HG03378 (cell line): ENCODE data around the gene CCDC57.

Experiments
- ATAC-seq: cut with Tn5 transposase; IDR thresholded peaks from one replicate; pipeline ENCODE4 v1.9.1; 2021; ENCODE audit warnings: mild to moderate bottlenecking, moderate library complexity; ENCODE audit not compliant: unreplicated experiment

CCDC57 gene

DNA sequence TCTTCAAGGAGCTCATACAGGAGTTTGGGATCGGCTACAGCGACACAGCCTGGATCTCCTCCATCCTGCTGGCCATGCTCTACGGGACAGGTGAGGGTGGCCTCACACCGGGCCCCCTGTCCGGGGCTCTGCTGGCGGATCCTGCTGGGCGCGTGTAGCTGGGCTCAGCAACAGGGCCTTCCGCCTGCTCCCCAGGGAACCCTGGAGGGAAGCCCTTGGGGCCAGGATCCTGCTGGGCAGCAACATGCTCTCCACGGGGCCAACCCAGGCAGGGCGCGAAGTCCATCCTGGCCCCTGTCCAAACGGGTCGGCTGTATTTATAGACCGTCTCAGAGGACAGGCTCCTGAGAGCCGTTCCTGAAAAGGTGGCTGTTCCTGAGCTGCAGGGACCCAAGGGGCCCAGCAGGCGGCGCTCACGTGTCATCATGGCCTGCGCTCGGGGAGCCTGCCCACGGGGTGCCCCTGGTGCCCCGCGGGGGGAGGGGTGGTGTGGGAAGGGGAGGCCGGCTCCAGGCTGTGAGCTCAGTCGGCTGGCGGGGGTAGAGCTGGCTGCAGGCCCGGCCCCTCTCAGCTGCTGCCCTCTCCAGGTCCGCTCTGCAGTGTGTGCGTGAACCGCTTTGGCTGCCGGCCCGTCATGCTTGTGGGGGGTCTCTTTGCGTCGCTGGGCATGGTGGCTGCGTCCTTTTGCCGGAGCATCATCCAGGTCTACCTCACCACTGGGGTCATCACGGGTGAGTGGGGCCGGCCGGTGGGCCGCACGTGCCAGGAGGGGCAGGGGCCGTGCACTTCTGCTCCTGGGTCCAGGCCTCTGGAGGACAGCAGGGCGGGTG, 23.7 kb upstream of the CCDC57 start:
- ATAC-seq = no peak

DNA sequence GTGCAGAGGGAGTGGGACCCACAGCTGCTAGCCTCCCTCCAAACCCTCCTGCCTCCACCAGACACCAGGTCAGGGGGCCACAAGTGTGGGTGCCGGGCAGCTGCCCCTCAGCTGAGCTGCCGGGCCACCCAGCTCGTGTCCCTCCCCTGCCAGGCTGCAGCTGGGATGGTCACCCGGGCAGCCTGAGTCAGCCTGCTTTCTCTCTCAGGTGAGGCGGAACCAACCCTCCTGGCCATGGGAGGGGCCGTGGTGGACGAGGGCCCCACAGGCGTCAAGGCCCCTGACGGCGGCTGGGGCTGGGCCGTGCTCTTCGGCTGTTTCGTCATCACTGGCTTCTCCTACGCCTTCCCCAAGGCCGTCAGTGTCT, 23.1 kb upstream of the CCDC57 start:
- ATAC-seq = no peak

- no peak for ATAC-seq
Observed at GRCh38 chr17:82235056-82235774, 22.6 kb upstream of the CCDC57 start.

GRCh38 chr17:82234211-82235055, 21.8 kb upstream of the CCDC57 start:
- ATAC-seq = no peak

DNA sequence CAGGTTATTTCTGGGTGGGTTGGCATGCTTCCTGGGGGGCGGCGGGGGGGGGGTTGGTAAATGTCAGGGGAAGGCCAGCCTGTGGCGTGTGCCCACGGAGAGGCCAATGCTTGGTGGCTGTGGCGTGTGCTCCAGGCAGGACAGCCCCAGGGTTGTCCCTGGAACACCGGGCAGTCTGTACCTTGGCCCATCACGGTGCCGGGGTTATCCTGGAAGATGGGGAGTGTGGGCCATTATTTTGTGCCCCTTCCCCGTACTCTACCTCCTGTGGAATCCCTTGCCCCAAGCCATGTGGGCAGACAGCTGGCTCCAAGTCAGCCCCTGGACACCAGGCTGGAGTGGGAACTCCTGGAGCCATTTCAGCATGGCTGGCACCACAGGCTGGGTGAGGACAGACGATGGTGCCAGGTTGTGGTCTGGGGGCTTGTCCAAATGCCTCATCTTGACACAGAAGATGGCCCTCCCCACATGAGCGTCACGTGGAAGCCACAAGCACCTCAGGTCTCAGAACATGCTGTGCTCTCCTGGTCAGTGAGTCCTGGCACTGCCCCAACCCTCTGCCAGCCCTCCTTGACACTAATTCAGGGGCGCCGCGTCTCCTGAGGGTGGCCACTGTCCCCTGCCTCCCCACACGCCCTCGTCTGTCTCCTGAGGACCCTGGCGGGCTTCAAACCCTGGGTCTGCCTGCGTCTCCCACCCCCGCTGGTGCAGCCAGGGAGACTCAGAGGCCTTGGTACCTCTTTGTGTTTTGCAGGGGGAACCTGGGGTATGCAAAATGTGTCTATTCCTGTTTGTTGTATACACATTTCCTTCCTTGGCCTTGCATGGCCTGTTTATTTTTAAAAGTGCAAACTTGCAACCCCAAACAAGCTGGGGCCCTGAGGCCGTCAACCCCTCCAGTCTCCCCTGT, 20.5 kb upstream of the CCDC57 start:
- ATAC-seq = no peak

DNA sequence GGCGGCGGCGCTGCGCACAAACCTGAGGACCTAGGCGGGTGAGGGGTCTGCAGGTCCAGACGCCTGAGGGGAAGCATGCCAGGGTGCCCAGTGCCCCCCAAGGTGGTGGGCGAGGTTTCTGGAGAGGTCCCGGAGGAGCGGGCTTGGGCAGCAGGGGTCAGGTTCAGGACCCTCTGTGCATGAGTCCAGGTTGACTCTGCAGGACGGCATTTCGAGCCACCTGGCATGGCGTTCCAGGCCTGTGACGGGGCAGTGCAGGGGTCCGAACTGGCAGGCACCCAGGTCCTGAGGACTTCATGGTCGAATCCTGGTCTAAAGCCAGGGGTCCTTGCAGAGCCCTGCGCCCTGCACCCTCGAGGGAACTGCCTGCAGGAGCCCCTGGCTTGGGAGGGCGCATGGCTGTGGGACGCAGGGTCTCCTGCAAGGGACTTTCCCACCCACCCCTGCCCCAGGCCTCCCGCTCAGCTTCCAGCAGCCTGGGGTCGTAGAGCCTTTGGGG, 19.7 kb upstream of the CCDC57 start:
- no peak for ATAC-seq

GRCh38 chr17:82231562-82232321, 19.1 kb upstream of the CCDC57 start:
- ATAC-seq = no peak

DNA sequence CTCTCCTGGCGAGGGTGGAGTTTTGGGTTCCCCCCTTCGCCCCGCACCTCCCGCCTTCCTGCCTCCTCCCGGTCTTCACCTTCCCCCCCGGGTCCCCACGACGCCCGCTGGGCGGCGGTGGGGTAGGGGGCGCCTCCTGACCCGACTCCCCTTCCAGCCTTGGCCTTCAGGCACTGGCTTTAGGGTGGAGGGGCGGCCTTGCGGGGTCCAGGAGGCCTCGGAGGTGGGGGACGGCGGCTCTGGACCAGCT, 18.6 kb upstream of the CCDC57 start:
- ATAC-seq = no peak

- ATAC-seq = no peak
Observed at GRCh38 chr17:82230609-82231311, 18.1 kb upstream of the CCDC57 start.

GRCh38 chr17:82229698-82230608, 17.3 kb upstream of the CCDC57 start:
- no peak for ATAC-seq

- no peak for ATAC-seq
Observed at GRCh38 chr17:82228842-82229697, 16.4 kb upstream of the CCDC57 start, which contains the start of gene SLC16A3. TSS of gene SLC16A3 (plus strand) at chr17:82229042. CDS start at chr17:82236009, 6,967 bp downstream.

- ATAC-seq = no peak
Observed at GRCh38 chr17:82228278-82228841, 15.7 kb upstream of the CCDC57 start.

- no peak for ATAC-seq
Observed at GRCh38 chr17:82227629-82228277, 15.1 kb upstream of the CCDC57 start.

GRCh38 chr17:82226809-82227628, 14.4 kb upstream of the CCDC57 start:
- no peak for ATAC-seq

GRCh38 chr17:82226146-82226808, 13.6 kb upstream of the CCDC57 start:
- no peak for ATAC-seq
